GM11168 (cell line): ENCODE data around the gene CFAP46.

Experiments used
- in situ Hi-C: fragments of 300-500 bp; cut with MboI; formaldehyde crosslinking; loops from one replicate; pipeline ENCODE4 v1.12.0; 2022; ENCODE audit warnings: low sequenced_read_pairs; ENCODE audit not compliant: unreplicated experiment

Gene CFAP46

GRCh38 chr10:132764108-132764507, 178.3 kb downstream of the CFAP46 start:
- in situ Hi-C loops: no loop called here

- in situ Hi-C loops: no loop called here
These were observed 178.8 kb downstream of the CFAP46 start for GRCh38 chr10:132763545-132763944.

- in situ Hi-C loops: no loop called here
These were observed 180.1 kb downstream of the CFAP46 start for GRCh38 chr10:132762267-132762666.

- in situ Hi-C loops: no loop called here
These were observed 180.8 kb downstream of the CFAP46 start for GRCh38 chr10:132761395-132762060.

GRCh38 chr10:132758865-132759264, 183.5 kb downstream of the CFAP46 start:
- in situ Hi-C loops: no loop called here
